HuH-7.5 (cell line): ENCODE measurements around the gene CCDC93.
"Not testable (repeated sequence)": the region's sequence is repeated elsewhere in the genome, so short reads cannot be mapped to it uniquely, and the experiment has no call there.

Experiments
- DNase-seq: peaks from one replicate; pipeline ENCODE4 v3.0.0; 2011; ENCODE audit warnings: low spot score

The CCDC93 gene

DNA sequence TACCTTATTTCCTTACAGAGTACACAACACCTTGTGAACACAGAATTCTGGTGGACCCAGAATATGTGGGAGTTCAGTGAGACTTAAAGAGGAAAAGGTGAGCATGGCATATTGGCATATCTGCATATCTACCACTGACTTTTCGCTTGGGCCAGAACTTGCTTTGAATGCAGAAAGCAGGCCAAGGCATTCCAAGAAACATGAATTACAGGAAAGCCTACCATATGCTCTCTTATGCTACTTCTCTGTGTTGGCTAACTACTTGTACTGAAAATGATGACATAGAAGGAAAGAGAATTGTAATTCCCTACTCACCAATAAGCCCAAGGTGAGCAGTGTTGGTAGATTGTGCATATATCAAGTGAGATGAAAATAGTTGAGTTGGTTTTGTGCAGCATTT is 31.4 kb upstream of the CCDC93 start:
- no peak for DNase-seq

DNA sequence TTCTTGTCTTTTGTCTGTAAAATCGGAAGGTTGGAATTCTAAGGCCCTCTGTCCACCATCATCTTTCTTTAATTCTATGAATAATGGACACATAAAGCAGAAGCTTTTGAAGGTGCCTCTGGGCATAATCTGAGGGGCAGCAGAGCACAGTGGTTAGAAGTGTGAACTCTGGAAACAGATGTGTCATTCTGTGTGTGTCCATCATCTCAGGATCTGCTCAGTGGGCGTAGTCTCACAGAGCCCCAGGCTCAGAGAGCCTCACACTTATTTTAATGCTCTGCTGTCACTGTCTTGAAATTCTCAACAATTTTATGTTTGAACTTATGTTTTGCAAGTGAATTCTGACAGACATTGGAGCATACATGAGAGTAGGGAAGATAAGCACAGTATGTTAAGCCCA is 31.0 kb upstream of the CCDC93 start:
- DNase-seq, result no peak

DNA sequence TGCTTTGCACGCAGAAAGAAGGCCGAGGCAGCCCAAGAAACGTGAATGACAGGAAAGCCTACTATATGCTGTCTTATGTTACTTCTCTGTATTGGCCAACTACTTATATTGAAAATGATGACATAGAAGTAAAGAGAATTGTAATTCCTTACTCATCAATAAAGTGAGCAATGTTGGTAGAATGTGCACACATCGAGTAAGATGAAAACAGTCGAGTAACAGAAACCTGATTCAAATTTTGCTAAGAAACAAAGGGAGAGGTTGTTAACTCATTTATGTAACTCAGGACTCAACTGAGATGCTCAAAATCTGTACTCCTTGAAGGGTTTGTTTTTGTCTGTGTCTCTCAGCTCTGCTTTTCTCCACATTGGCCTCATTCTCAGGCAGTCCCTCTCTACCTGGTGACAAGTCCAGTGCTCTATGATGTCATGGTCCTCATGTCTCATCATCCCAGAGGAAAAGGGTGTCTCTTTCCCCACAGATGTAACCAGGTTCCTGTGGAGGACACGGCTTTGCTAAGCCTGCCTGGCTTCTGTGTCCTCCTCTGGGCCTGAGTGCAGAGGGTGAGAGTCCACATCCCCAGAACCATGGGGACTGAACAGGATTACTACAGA is 30.3 kb upstream of the CCDC93 start:
- DNase-seq, result no peak

DNA sequence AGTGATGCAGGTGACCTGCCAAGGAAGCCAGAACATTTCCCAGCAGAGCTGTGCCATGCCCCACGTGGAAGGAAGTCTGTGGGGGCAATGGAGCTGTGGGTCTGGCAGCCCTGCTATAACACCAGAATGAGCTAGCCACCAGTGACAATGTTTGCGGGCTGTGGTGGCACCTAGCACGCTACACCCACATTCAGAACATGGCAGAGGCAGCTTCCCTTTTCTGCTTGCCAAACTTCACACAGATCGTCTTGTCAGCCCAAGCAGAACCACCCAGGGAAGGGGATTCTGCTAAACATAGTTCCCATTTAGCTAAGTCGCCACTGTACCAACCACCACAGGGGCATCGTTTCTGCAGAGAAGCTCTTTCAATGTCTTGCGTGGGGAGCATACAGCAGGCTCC is 27.0 kb upstream of the CCDC93 start:
- DNase-seq, result no peak

DNA sequence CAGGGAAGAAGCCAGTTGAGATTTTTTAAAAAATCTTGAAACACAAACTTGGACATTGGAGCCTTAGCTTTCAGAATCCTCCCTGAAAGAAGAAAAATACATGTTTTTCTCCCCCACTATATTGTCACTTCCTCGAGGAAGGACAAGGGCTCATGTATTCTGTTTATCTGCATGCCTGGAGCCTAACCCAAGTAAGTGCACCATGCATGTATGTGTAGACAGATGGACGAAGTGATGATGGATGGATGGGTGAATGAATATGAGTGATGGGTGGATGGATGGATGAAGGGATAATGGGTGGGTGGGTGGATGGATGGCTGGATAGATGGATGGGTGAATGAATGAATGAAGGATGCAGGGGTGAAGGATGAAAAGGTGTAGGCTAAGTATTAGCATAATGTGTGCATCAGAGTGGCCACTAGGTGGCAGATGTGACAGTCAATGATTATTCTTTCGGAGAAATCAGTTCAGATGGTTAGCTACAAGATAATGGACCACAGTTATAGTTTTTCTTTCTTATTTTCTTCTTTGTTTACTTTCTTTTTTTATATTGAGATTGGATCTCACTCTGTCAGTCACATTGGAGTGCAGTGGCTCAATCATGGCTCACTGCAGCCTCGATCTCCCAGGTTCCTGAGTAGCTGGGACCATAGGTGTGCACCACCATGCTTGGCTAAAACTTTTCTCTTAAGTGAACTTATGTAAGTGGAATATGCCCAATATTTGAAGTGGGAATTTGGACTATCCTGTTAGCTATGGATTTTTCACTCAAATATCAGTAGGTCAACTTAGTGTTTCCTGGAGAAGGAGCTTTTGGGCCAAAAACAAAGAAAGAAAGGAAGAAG is 18.5 kb upstream of the CCDC93 start:
- peak; percentile 27 for DNase-seq

DNA sequence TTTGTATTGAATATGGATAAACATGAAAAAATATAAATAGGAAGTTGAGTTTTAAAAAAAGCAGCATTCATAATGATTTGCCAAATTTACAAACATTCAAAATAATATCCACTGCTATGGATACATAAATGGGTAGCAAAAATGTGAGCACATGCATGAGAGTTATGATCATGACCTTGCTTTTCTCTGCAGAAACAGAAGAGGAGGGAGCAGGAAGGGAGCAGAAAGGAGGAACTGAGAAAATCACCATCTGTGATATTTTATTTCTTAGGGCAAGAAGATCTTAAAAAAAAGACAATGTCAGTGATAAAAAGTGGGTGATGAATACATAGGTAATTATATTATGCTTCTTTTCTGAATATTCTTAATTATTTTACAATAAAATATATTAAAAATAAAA is 17.7 kb upstream of the CCDC93 start:
- no peak for DNase-seq

DNA sequence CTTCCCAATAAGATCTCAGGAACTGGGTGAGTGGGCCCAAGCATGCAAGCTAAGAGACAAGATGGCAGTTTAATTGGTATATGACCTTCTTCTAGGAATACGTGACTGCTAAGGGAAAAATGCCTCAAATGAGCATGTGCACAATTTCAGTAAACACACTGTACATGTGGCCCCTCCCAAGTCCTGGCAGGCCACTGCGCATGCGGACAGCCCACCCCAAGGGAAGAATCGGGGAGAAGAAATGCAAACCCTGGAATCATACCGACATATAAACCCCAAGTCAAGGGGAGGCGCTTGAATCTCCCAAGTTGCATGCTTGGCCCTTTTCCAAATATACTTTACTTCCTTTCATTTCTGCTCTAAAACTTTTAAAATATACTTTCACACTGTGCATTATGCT is 15.2 kb upstream of the CCDC93 start:
- no peak for DNase-seq

DNA sequence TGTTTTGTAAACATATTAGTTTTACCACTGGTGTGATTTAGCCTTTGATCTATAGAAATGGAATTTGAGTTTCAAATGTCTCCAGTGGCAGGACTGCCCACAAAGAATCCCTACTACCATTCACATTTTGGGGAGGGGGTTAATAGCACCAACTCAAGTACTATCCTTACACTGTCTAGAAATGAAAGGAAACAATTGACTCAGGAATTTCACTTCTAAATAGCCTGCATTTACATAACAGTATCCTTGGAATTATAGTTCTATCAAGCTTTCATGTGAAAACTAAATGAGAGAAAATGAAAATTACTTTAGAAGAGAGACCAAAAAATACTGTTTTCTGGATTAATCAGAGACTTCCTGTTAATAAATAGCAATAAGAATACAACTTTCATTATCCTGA is 7.5 kb upstream of the CCDC93 start:
- no peak for DNase-seq

DNA sequence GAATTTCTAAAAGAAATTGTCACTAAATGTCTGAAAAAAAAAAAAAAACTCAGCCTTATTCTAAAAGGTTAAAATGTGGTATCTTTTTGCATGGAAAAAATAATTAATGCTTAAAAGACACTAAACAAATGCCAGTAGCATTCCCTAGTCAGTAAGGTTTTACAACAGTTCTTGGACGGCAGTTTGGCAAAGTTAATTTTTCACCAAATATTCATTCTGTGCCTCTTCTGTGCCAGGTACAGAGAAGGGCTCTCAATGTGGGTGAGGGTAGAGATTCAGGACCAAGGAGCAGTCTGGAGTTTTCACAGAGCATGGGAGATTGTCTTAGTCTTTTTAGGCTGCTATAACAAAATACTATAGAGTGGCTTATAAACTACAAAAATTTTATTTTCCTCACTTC is 6.0 kb upstream of the CCDC93 start:
- no peak for DNase-seq

DNA sequence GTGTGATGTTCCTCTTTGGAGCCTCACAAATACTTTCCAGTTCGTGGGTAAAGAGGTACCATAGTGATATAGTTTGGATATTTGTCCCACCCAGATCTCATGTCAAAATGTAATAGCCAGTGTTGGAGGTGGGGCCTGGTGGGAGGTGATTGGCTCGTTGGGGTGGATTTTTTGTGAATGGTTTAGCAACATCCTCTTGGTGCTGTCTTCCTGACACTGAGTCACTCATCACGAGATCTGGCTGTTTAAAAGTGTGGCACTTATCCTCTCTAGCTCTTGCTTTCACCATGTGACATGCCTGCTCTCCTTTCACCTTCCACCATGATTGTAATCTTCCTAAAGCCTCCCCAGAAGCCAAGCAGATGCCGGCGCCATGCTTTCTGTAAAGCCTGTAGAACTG is 3.0 kb upstream of the CCDC93 start:
- no peak for DNase-seq

DNA sequence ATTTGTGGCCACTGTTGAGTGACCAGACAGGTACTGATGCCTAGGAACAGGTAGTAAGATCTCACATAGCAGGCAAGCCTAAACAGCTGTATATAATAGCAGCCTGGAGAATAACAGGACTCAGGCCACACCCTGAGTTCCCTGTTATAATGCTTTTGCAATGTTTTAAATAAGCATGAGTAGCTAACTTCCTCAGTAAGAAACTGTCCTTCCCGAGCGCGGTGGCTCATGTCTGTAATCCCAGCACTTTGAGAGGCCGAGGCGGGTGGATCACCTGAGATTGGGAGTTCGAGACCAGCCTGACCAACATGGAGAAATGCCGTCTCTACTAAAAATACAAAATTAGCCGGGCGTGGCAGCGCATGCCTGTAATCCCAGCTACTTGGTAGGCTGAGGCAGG is 1.9 kb upstream of the CCDC93 start:
- not testable (repeated sequence) for DNase-seq

DNA sequence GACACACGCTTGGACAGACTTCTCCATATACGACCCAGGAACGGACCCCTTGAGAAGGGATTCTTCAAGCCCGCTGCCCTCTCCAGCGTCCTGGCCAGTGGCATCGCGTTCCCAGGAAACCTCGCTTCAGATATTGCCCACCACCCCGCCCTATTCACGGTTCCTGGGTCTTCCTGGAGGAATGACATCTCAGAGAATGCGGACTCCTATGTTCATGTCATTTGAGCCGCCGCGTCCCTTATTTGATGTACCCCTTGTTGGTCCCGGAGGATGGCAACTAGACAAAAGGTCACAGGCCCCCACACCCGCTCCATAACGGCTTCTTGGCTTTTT is 588 bp upstream of the CCDC93 start:
- DNase-seq, result peak; percentile 37

DNA sequence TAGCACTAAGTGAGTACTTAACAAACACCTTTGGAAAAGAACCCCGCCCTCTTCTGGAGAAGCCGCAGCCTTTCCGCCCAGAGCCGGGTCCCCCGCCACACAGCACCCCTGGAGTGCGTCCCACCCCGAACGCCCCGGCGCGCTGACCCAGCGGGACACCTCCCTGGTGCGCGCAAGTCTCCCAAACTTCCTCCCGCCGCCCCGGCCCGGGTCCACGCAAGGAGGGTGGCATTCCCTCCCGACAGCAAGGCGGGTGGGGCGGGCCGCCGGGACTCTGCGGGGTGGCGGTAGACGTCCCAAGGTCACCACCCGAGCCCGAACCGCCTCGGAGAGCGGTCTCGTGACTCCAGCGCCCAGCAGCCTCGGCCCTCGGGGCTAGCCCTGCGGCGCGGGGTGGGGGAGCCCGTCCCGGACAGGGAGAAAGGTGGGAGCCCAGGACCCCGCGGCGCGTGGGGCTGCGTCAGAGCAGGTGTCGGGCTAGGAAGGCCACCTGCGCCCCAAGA is 598 bp downstream of the CCDC93 start:
- peak; percentile 53 for DNase-seq

DNA sequence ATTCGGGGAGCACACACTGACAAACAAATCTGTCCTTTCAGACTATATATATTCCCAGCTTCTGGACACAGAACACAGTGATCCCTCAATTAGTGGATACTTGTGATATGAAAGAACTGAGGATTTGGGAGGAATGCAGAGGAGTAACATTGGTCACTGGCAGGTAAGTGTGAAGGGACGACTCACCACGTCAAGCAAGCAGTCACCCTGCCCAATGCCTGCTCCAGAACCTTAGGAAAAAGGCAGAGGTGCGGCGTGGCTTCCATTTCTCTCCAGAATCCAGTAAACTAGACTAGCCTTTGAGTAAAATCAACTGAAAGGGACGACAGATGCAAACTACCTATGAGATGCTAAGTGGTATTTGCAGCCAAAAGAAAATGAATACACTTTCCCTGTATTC is 1.1 kb downstream of the CCDC93 start:
- DNase-seq, result no peak

DNA sequence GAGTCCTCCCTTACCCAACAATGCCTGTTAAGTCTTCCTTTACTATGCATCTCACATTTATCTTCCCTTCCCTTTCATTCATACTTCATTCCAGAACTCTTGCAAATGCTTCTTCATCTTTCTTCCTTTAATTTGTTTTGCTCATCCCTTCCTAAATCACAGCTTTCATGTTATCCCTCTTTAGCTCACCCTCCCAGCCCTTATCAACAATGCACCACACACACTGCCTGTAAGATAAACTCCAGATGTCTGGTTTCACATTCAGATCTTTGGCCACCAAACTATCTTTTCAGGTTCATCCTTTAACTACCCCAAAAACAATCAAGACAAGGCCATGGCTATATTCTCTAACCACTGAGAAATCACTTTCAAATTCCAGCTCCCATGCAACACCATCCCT is 3.4 kb downstream of the CCDC93 start:
- DNase-seq, result no peak

DNA sequence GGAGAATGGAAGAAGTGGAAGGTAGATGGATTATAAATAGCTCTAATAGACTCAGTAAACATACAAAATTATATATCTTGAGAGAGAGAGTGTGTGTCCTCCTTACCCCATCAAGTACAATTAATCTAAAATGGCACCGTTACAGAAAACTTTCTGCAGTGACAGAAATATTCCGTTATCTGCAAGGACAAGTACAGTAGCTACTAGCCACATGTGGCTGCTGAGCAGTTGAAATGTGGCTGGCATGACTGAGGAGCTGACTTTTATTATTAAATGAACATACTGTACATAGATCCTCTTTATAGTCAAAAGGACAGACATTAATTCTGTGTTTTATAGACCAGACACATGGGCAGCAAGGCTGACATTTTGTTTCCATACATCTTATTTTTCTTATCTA is 7.0 kb downstream of the CCDC93 start:
- no peak for DNase-seq

DNA sequence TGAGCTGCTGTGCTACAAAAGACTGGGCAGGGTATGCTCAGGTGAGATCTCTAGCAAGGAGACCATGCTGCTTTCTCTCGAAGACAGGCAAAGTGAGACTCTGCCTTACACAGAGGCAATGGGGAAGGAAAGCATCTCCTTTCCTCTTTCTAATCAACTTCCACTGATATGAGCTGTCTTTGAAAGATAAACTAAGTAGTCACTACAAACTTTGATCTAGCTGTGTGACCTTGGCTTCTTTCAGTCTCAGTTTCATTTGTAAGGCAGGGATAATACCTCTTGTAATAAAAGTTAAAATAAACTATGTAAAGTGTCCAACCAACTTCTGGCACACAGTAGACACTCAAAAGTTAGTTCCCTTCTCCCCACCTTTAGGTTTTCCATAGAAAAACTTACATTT is 7.5 kb downstream of the CCDC93 start:
- no peak for DNase-seq

DNA sequence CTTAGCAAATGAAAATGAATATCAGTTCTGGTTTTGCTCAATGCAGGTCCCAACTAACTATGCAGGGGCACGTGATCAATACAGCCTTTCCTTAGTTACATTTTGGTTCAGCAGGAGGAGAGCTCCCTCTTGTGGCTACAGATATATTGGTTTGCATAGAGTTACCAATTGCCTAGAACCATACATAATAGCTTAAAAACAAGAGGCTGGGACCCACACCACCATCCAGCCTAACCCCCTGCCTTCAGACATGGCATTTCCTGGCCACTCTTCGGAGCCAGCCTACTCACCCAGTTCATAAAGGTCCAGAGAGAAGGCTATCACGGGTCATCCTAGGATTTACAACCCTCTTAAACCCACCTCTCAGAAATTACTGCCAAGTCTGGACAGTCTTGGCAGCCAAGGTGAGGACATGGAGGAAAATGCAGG is 10.5 kb downstream of the CCDC93 start:
- DNase-seq, result peak; percentile 23

DNA sequence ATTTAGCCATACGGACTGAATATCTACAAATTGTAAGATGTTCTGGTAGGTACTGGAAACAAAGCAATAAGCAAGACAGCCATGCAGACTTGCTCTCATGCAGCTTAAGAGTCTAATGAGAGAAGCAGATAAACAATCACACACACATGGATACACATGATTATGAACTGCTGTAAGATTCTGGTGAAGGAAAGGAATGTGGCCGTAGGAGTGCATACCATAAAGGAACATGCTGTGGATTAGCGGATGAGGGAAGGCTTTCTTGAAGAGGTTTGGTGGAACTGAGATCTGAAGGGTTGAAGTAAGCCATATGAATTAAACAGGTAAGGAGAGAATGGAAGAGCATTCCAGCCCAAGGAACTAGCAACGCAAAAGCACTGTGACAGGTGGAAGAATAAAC is 13.8 kb downstream of the CCDC93 start:
- DNase-seq, result no peak

DNA sequence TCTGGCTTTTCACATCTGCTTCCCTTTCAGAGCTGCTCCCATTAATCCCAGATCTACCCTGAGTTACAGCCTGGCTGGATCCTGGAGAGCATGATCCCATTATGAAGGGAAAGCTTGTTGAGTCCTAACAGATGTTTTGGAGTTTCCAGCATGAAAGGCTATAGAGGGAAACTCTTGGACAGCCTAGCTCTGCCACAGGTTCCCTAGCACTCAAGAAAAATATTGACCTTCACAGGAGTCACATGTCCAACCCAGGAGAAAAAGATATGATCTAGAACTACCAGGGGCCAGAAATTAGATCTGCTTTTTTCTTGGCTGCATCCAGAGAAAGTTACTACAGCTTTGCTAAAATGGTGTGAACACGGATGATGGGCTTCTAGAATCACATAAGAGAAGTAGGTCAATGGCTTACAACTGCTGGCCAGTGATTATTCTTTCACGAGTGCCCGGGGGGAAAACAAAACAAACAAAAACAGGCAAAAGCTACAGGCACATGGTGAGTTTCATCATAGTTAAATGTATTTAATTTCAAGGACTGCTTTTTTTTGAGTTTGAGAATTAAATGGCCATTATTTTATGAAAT is 15.9 kb downstream of the CCDC93 start:
- no peak for DNase-seq

DNA sequence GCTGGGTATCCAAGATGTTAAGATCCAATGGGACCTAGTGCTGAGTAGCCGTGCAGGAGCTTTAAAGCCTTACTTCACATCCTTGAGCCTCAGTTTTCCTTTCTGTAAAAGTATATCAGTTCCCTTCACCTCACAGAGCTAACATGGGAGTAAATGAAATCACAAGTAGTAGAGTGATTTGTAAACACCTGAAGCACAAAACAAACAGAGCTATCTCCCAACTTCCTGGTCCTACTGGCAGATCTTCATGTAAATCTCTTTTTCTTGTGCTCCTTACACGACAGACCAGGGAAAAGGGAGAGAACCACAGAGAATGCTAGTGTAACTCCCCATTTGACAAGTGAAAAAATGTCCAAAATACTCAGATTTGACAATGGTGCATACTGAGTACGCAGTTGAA is 17.3 kb downstream of the CCDC93 start:
- no peak for DNase-seq

DNA sequence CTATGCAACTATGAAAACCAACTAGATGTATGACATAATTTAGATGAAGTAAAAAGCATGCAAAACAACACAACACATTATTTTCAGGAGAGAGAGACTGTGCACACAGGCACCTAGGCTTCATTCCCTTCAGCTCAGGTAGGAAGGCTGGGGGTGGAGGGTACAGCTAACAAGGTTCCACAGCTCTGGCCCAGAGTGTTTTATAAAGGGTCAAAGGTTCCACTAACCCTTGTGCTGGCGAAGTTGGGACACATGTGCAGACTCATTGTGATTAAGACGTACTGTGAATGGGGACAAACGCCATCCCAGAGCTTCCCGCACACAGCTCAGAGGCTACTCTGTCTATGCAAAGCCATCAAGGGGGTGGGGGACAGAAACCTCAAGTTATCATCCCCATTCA is 19.1 kb downstream of the CCDC93 start:
- no peak for DNase-seq

DNA sequence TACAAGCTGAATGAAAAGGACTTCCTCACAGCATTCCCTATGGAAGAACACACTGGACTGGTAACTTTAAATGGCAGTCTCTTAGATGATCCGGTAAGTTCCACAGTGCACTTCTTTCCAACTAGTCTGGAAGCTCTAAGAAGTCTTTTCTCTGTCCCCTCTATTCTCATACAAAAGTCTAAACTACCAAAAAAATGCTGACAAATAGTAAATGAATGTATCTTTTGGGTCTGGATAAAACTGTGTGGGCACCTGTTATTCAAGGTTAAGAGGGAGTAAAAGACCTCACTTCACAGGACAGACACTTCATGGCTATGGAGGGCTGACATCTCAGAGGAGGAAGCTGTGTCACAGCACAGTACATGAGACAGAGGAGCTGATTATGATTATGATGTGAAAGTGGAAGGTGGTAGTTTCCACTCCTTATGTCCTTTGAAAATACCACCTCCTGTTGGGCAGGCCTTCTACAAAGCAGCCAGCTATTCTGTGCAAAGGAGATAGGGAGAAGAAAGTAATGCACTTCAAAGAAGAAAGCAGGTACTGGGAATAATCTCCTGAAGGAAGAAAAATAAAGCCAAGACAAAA is 23.9 kb downstream of the CCDC93 start:
- DNase-seq, result no peak
